ENCODE results near the gene FAAP20.

FAAP20 gene

GRCh38 chr1:2195785-2196184 lies 1.2 kb upstream of the FAAP20 start:
- DNase-seq (ENCODE audit: low read depth in 2 of 2): no peak

DNA sequence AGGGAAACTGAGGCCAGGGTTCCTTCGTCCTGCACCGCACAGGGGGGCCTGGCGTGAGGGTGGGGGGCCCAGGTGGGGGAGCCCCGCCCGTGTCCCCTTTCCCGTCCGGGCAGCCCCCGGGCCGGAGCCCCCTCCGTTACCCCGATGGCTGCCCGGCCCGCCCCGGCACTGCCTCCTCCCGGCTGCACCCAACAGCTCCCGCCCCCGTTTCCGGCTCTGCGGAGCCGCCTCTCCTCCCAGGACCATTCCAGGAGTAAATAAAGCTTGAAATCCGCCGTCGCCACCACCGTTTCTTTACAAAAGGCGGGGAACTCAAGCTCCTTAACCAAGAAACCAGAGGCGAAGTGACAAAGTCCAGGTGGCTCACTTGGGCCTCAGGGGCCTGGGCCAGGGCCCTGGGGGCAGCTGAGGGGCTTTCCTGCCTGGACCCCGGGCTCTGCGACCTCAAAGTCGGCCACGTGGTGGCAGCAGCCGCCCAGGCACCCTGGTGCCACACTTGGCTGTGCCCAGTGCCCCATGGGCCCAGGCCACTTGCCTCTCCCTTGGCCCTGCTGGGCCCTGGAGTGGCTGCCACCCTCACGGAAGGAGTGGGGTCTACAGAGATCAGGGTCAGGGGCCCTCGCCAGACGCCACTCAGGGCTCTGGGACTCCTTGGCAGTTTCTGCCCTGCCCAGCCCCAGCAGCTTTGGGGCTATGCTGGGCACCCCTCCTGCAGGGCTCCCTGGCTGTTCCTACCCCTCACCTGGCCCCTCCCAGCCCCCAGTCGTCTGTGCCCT lies 514 bp upstream of the FAAP20 start:
- DNase-seq (ENCODE audit: low read depth in 2 of 2): peak; percentile 80 to 84

DNA sequence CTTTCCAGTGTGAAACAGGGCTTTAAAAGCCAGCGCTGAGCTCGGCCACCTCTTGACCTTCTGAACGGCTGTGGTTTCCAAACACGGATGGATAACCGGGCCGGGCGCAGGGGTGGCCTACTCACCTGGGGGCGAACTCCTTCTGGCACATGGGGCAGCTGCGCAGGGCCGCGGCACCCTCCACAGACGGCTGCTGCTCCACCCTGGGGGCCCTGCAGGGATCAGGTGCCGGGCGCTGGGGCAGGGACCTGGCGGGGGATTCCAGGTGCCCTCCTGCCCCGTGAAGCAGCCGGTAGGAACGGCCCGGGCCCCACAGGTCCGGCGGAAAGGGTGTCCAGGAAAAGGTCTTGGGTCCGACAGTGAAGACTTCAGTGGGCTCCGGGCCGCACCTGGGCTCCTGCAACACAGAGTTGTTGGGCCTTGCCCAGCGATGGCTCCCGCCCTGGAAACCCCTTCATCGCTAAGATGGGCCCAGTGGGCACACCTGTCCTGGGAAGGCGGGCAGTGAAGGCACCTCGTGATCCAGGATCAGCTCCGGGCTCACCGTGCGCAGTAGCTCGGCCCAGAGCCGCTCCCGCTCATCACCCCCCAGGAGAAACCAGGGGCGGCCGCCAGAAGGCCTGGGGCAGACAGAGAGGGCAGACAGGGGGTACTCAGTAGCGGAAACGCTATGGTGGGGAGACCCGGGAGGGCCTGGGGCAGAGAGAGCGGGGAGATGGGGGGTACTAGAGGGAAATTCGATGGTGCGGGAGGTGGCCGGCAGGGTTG lies 874 bp downstream of the FAAP20 start:
- no peak for DNase-seq (ENCODE audit: low read depth in 2 of 2)

GRCh38 chr1:2192031-2192995 lies 2.3 kb downstream of the FAAP20 start:
- DNase-seq (ENCODE audit: low read depth in 2 of 2): no peak

DNA sequence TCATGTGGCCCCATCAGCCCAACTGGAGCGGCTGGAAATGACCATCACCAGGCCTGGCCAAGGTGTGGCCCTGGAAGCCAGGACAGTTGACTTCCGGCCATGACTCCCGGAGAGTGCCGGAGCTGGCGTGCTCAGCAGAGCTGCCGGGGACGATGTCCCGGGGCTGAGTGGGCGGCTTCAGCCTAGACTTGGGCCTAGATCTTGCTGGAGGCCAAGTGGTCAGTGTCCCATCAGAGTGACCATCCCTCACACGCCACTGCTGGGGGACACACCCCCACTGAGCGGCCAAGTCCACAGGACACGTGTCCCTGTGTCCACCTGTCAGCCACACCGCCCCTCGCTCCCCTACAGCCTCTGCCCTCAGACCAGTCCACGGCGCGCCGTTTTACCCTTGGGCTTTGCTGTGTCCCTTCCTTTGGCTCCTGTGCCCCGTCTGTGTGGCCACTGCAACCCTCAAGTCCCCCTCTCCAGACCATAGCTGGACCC lies 4.0 kb downstream of the FAAP20 start:
- DNase-seq (ENCODE audit: low read depth in 2 of 2): no peak

DNA sequence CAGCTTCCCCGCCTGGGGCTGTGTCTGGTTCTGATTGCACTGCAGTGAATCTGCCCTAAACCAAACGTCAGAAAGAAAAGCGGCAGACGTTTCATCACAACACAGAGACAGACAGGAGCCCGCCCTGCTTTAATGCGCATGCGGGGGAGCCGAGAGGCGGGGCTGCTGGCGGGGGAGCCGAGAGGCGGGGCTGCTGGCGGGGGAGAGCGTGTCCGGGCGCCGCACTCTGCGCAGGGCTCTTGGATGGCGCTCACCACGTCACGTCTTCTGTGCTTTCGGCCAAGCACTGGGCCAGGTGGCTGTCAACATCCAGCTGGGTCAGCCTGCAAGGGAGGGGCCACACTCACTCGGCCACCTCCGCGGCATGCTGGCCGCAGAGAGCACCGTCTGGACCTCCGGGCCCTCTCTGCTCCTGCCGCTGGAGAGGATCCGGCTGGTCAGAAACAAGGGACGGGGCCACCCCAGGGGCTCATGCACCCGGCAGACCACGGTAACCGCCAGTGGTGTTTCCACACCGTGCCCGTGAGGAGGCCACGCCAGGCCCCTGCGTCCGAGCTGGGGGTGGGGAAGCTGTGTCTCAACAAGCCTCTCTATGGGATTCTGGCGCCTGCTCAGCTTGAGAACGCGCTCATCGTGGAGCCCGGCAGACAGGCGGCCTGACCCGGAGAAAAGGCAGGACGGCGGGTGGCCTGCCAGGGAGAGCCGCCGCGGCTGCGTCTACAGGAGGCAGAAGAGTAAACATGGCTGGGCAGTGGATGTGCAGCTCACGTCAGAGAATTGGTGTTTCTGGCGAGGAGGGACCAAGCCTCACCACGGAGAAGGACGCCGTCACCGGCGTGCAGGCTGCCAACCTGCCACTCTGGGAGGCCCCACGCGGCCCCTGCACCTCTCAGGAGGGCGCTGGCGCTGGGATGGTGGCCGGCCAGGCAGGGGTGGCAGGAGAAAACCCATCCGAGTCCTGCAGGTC lies 4.8 kb downstream of the FAAP20 start:
- peak; percentile 84 to 86 for DNase-seq (ENCODE audit: low read depth in 2 of 2)

GRCh38 chr1:2188336-2188735 lies 6.2 kb downstream of the FAAP20 start:
- DNase-seq (ENCODE audit: low read depth in 2 of 2): no peak

DNA sequence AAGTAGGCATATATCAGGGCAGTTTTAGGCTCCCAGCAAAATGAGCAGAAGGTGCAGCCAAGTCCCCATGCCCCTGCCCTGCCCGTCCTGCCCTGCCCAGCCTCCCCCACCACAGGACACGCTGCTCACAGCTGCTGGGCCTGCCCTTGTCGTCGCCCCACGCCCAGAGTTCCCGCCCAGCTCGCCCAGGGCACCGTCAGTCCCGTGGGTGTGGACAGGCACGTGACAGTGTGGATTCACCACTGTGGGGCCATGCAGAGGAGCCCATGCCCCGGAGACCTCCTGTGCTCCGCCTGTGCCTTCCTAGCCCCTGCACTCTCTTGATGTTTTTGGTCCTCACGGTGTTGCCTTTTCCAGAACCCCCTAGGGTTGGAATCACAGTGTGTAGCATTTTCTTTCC lies 7.0 kb downstream of the FAAP20 start:
- no peak for DNase-seq (ENCODE audit: low read depth in 2 of 2)

GRCh38 chr1:2186901-2187300 lies 7.7 kb downstream of the FAAP20 start:
- no peak for DNase-seq (ENCODE audit: low read depth in 2 of 2)

GRCh38 chr1:2185880-2186855 lies 8.4 kb downstream of the FAAP20 start:
- no peak for DNase-seq (ENCODE audit: low read depth in 2 of 2)

DNA sequence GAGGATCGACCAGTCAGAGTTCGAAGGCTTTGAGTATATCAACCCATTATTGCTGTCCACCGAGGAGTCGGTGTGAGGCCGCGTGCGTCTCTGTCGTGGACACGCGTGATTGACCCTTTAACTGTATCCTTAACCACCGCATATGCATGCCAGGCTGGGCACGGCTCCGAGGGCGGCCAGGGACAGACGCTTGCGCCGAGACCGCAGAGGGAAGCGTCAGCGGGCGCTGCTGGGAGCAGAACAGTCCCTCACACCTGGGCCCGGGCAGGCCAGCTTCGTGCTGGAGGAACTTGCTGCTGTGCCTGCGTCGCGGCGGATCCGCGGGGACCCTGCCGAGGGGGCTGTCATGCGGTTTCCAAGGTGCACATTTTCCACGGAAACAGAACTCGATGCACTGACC lies 9.6 kb downstream of the FAAP20 start:
- DNase-seq (ENCODE audit: low read depth in 2 of 2): no peak

GRCh38 chr1:2184531-2184930 lies 10.0 kb downstream of the FAAP20 start:
- DNase-seq (ENCODE audit: low read depth in 2 of 2): no peak

GRCh38 chr1:2183937-2184334 lies 10.6 kb downstream of the FAAP20 start:
- DNase-seq (ENCODE audit: low read depth in 2 of 2): no peak

GRCh38 chr1:2182376-2182775 lies 12.2 kb downstream of the FAAP20 start:
- DNase-seq (ENCODE audit: low read depth in 2 of 2): no peak

DNA sequence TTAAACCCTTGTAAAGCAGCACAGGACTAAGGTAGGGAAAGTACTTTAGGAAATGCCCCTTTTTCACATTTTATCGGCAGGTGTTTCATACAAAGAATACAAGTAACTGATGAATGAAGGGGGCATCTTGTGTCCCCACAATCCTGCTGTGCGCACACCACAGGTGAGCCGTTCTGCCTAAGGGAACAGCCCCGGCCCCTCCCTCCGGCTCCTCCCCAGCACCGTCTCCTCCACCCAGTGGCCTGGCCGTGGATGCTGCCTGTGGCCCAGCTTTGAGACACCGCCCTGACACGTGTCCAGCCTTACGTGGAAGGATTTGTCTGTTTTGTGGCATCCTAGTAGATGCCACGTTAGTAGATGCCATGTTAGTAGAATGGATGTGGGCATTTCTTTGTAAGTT lies 12.8 kb downstream of the FAAP20 start:
- DNase-seq (ENCODE audit: low read depth in 2 of 2): no peak

GRCh38 chr1:2181271-2181670 lies 13.3 kb downstream of the FAAP20 start:
- no peak for DNase-seq (ENCODE audit: low read depth in 2 of 2)

DNA sequence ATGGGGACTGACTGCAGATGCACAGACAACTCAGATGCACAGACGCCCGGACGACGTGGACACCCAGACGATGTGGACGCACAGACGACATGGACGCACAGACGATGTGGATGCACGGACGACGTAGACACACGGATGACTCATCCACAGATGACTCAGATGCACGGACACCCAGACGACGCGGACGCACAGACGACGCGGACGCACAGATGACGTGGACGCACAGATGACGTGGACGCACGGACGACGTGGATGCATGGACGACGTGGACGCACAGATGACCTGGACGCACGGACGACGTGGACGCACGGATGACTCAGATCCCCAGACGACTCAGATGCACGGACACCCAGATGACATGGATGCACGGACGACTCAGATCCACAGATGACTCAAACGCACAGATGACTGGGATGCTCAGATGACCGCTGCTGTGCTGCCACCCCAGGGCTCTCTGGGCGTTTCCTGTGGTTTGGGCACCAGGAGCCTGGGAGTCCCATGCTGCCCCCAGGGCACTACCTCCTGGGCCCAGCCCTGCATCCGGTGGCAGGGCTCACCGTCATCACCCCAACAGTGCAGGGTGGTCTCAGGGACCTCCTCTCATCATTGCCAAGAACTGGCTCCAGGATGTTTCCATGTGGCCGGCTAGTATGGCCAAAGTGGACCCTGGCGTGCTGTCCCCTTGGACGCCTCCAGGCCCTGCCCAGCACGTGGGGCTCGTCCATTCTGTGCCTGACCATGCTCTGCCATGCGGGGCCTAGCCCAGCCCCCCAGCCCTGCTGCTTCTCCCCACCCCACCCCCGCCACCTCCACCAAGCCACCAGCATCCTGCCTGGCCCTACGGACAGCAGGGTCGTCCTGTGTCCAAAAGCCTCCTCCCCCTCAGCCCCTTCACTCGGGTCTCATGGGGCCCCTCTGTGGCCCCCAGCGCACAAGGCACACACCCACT lies 14.0 kb downstream of the FAAP20 start:
- no peak for DNase-seq (ENCODE audit: low read depth in 2 of 2)

- DNase-seq (ENCODE audit: low read depth in 2 of 2): no peak
These were observed 15.1 kb downstream of the FAAP20 start for GRCh38 chr1:2179283-2180013.

All from stimulated activated CD8-positive, alpha-beta memory T cell treated with anti-CD3 and anti-CD28 coated beads, Interleukin-2, amount 100 ng/mL, for 48 hours (primary cell).